ENCODE measurements around the gene MAN2A2. TPM values are rescaled to one million over a fixed set of nuclear protein-coding genes. Genes with fewer than 3 reads are reported as not detected.

The MAN2A2 gene
- total RNA-seq, 1 experiment from 2014 or later, result 31.0 TPM

DNA sequence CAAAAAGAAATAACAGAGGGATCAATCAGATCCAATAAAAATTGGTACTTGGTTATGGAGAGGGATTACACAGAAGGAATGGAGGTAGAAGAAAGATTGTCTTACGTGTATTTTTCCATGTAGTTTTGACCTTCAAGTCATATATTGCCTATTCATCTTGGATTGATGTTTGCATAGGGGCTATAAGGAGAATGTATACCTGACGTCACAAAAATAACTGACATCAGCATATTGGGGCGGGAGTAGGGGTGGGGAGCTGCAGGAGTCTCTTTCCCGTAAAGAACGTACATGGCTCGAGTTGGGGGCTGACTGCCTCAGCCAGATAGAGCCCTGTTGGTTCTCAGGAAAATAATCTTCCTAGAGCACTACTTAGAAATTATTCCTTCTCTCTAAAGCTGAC is 40.6 kb upstream of the MAN2A2 start (continued):
- TF ChIP-seq MYBL2 (CRISPR knock-in tag; IDR thresholded peaks at IDR 0.05), result no peak
- TF ChIP-seq SMAD4 (CRISPR knock-in tag; IDR thresholded peaks at IDR 0.05), result no peak

DNA sequence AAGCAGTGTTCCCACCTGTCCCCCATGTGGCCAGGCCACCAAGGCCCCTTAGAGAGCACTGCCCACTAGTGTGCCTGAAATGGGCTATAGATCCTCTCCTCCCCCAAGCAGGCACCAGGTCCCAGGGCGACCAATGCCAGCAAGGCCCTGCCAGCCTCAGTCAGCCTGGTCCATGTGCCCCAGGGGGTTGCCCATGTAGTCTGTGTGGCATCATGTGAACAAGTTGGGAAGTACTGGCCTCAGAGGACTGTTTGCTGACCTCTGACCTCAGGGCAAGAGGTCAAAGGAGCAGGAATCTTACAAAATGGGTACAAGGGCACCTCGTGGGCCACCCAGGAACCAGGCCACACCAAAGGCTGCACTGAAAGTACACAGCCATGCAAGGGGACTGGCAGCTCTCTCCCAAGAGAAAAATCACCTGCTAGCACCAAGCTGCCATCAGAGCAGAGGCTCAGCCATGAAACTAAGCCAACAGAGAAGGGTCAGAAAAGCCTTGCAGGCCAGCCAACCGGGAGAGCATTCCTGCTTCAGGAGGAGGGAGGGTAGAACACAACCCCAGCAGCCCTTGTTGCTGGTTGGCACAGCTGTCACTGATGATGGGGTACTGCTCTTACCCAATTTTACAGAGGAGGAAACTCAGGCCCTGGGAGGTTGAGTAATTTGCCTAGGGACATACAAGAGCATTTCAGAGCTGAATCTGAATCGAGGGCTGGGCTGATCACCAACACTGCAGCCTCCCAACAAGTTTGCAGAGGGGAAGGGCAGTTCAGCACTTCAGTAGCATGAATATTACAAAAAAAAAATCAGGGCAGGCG is 39.9 kb upstream of the MAN2A2 start:
- no peak for ATAC-seq
- H3K27me3 Mint-ChIP-seq (ENCODE audit: low read depth), result no peaks in the 10 kb centered on the region; the same call in 1 of the 2 replicates
- TF ChIP-seq SMAD3 (CRISPR knock-in tag; IDR thresholded peaks at IDR 0.05; ENCODE audit: borderline replicate concordance), result no peak
- no peak for TF ChIP-seq FOXJ3 (CRISPR knock-in tag; IDR thresholded peaks at IDR 0.05; ENCODE audit: borderline replicate concordance)
- TF ChIP-seq TEAD1 (CRISPR knock-in tag; IDR thresholded peaks at IDR 0.05), result no peak
- no peaks in the 10 kb centered on the region for H3K9me3 Mint-ChIP-seq
- peaks cover 18% of the 10 kb centered on the region for H3K4me1 Mint-ChIP-seq
- POLR2A ChIA-PET, result no interaction called here
- CTCF ChIA-PET, result interaction anchor here (0.9 to 1.4 kb wide), 4 partner anchors 21 to 215 kb away, joined by 3 to 6 read pairs (median 4); partner anchors contain the start of gene FES
- no peaks in the 10 kb centered on the region for H3K36me3 Mint-ChIP-seq
- no peak overlapping the region for H3K4me3 Mint-ChIP-seq
- H3K27ac Mint-ChIP-seq, result peak overlapping the region; percentile 25; the same call in 1 of the 2 replicates
- DNase-seq (ENCODE audit: low spot score), result no peak

DNA sequence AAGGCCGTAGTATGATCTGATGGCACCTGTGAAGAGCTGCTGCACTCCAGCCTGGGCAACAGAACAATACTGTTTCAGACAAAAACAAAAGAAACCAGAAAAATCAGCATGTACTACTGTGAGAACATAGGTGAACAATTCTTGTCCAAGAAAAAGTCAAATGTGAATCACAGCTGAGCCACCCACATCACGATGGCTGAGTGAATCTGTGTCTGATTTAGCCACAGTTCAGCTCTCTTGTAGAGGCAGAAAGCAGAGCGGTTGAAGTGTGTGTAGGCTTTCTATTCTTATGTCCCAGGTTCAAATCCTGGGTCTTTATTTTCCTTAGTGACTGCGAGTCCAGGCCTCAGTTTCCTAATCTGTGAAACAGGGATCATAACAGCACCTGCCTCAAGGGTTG is 39.1 kb upstream of the MAN2A2 start:
- Mint-ChIP-seq H3K27ac (0 out of 2 replicates have a peak overlapping the region, but pooled peaks have one; percentile 26), H3K4me1 (peaks cover 27% of the 10 kb centered on the region), H3K27me3 (ENCODE audit: low read depth) (no peaks in the 10 kb centered on the region; the same call in 1 of the 2 replicates), H3K4me3 (no peak overlapping the region), H3K9me3 (no peaks in the 10 kb centered on the region), H3K36me3 (no peaks in the 10 kb centered on the region)
- DNase-seq (ENCODE audit: low spot score), result no peak
- TF ChIP-seq ZNF138 (CRISPR knock-in tag; conservative IDR thresholded peaks at IDR 0.05) (no peak), TEAD4 (CRISPR knock-in tag; IDR thresholded peaks at IDR 0.05) (no peak), ZBTB21 (CRISPR knock-in tag; IDR thresholded peaks at IDR 0.05; ENCODE audit: borderline replicate concordance) (no peak), JAZF1 (CRISPR knock-in tag; IDR thresholded peaks at IDR 0.05) (no peak), NR2C2 (CRISPR knock-in tag; IDR thresholded peaks at IDR 0.05) (no peak), ZNF219 (CRISPR knock-in tag; IDR thresholded peaks at IDR 0.05; ENCODE audit: borderline replicate concordance) (no peak)
- TF ChIP-seq, protein P1, sequence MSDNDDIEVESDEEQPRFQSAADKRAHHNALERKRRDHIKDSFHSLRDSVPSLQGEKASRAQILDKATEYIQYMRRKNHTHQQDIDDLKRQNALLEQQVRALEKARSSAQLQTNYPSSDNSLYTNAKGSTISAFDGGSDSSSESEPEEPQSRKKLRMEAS (CRISPR knock-in tag; IDR thresholded peaks at IDR 0.05), result no peak
- TF ChIP-seq, protein P2, sequence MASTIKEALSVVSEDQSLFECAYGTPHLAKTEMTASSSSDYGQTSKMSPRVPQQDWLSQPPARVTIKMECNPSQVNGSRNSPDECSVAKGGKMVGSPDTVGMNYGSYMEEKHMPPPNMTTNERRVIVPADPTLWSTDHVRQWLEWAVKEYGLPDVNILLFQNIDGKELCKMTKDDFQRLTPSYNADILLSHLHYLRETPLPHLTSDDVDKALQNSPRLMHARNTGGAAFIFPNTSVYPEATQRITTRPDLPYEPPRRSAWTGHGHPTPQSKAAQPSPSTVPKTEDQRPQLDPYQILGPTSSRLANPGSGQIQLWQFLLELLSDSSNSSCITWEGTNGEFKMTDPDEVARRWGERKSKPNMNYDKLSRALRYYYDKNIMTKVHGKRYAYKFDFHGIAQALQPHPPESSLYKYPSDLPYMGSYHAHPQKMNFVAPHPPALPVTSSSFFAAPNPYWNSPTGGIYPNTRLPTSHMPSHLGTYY (CRISPR knock-in tag; IDR thresholded peaks at IDR 0.05), result no peak
- TF ChIP-seq, protein P3, sequence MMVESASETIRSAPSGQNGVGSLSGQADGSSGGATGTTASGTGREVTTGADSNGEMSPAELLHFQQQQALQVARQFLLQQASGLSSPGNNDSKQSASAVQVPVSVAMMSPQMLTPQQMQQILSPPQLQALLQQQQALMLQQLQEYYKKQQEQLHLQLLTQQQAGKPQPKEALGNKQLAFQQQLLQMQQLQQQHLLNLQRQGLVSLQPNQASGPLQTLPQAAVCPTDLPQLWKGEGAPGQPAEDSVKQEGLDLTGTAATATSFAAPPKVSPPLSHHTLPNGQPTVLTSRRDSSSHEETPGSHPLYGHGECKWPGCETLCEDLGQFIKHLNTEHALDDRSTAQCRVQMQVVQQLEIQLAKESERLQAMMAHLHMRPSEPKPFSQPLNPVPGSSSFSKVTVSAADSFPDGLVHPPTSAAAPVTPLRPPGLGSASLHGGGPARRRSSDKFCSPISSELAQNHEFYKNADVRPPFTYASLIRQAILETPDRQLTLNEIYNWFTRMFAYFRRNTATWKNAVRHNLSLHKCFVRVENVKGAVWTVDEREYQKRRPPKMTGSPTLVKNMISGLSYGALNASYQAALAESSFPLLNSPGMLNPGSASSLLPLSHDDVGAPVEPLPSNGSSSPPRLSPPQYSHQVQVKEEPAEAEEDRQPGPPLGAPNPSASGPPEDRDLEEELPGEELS (CRISPR knock-in tag; IDR thresholded peaks at IDR 0.05), result no peak
- TF ChIP-seq, protein P4, sequence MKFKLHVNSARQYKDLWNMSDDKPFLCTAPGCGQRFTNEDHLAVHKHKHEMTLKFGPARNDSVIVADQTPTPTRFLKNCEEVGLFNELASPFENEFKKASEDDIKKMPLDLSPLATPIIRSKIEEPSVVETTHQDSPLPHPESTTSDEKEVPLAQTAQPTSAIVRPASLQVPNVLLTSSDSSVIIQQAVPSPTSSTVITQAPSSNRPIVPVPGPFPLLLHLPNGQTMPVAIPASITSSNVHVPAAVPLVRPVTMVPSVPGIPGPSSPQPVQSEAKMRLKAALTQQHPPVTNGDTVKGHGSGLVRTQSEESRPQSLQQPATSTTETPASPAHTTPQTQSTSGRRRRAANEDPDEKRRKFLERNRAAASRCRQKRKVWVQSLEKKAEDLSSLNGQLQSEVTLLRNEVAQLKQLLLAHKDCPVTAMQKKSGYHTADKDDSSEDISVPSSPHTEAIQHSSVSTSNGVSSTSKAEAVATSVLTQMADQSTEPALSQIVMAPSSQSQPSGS (CRISPR knock-in tag; IDR thresholded peaks at IDR 0.05; ENCODE audit: borderline replicate concordance, low read depth), result no peak
- TF ChIP-seq, protein P5, sequence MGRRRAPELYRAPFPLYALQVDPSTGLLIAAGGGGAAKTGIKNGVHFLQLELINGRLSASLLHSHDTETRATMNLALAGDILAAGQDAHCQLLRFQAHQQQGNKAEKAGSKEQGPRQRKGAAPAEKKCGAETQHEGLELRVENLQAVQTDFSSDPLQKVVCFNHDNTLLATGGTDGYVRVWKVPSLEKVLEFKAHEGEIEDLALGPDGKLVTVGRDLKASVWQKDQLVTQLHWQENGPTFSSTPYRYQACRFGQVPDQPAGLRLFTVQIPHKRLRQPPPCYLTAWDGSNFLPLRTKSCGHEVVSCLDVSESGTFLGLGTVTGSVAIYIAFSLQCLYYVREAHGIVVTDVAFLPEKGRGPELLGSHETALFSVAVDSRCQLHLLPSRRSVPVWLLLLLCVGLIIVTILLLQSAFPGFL (CRISPR knock-in tag; IDR thresholded peaks at IDR 0.05; ENCODE audit: borderline replicate concordance), result no peak
- ATAC-seq, result no peak
- ChIA-PET POLR2A (no interaction called here), CTCF (interaction anchor here (0.9 to 1.4 kb wide), 5 partner anchors 20 to 216 kb away, joined by 3 to 6 read pairs (median 3); partner anchors contain the start of genes FES and HDDC3)

Data from WTC11 (cell line).